Muscle of leg (tissue), 16 donors: ENCODE measurements around the gene KCNN2. TPM values are rescaled to one million over a fixed set of nuclear protein-coding genes. Genes with fewer than 3 reads are reported as not detected.

Source experiments
- DNase-seq: peaks from one replicate; pipeline ENCODE4 v3.0.0; 2013
- H3K27ac ChIP-seq: one replicate; pipeline ENCODE4 v1.5.1; 2013; ENCODE audit warnings: mild to moderate bottlenecking, low read length, control low read depth
- H3K27me3 ChIP-seq: one replicate; pipeline ENCODE4 v1.6.1; 2013; ENCODE audit warnings: low read length; ENCODE audit not compliant: control insufficient read depth, insufficient read depth
- H3K36me3 ChIP-seq: one replicate; pipeline ENCODE4 v1.6.1; 2013; ENCODE audit warnings: low read length; ENCODE audit not compliant: control insufficient read depth, insufficient read depth
- H3K4me1 ChIP-seq: one replicate; pipeline ENCODE4 v1.6.1; 2013; ENCODE audit warnings: low read length; ENCODE audit not compliant: control insufficient read depth, insufficient read depth
- H3K4me3 ChIP-seq: one replicate; pipeline ENCODE4 v1.5.1; 2013; ENCODE audit warnings: low read length, control low read depth
- H3K9me3 ChIP-seq: replicated peaks from 2 replicates; pipeline ENCODE4 v1.6.1; 2013; ENCODE audit warnings: low read depth, low read length; ENCODE audit not compliant: control insufficient read depth
- whole genome bisulfite sequencing: methylation state at CpG from one replicate; pipeline ENCODE4 v1.1.5; 2013; ENCODE audit warnings: missing lambda C conversion rate; ENCODE audit not compliant: insufficient coverage; 5-methylcytosine and 5-hydroxymethylcytosine counted together
- long read RNA-seq, 11 donors: transcript quantifications; one replicate each; lab custom pipeline, GENCODE V29; 2026
- polyA plus RNA-seq, 8 donors: library from polyadenylated mRNA; unstranded; fragments of 120-200 nt; gene quantifications; one replicate each; pipeline versions ENCODE4 v1.2.1 to v1.2.3, GENCODE V29; 2013; ENCODE audit warnings: inconsistent platforms in 1 of 8, low replicate concordance in 1 of 8; ENCODE audit not compliant: insufficient read length in 8 of 8, insufficient read depth in 1 of 8
- total RNA-seq: library from RNA; stranded (reverse); fragments of 120-200 nt; gene quantifications from one replicate; pipeline ENCODE4 v1.2.4, GENCODE V29; 2013

Gene KCNN2
- total RNA-seq (4.7 TPM), polyA plus RNA-seq (10 to 100 TPM in 5 of 8 donors, 1 to 10 TPM in 3; 7.5 to 11.9 (median 10.8) TPM)
- long read RNA-seq, donor 1 = 0 reads
- long read RNA-seq, donor 2 = 0 reads
- long read RNA-seq, donor 3, partial matches to known transcripts = 0 of 2 reads
- long read RNA-seq, donor 3, other reads (novel, unspliced or antisense) = 0 of 2 reads
- long read RNA-seq, donor 4, partial matches to known transcripts = 0 of 1 reads
- long read RNA-seq, donor 4, other reads (novel, unspliced or antisense) = 0 of 1 reads
- long read RNA-seq, donor 5, partial matches to known transcripts = 0 of 2 reads
- long read RNA-seq, donor 5, other reads (novel, unspliced or antisense) = 0 of 2 reads
- long read RNA-seq, donor 6, partial matches to known transcripts = 0 of 3 reads
- long read RNA-seq, donor 6, other reads (novel, unspliced or antisense) = 0 of 3 reads
- long read RNA-seq, donor 7 = 0 reads
- long read RNA-seq, donor 8 = 0 reads
- long read RNA-seq, donor 9, partial matches to known transcripts = 0 of 2 reads
- long read RNA-seq, donor 9, other reads (novel, unspliced or antisense) = 0 of 2 reads
- long read RNA-seq, donor 10, partial matches to known transcripts = 0 of 2 reads
- long read RNA-seq, donor 10, other reads (novel, unspliced or antisense) = 0 of 2 reads
- long read RNA-seq, donor 11 = 0 reads

DNA sequence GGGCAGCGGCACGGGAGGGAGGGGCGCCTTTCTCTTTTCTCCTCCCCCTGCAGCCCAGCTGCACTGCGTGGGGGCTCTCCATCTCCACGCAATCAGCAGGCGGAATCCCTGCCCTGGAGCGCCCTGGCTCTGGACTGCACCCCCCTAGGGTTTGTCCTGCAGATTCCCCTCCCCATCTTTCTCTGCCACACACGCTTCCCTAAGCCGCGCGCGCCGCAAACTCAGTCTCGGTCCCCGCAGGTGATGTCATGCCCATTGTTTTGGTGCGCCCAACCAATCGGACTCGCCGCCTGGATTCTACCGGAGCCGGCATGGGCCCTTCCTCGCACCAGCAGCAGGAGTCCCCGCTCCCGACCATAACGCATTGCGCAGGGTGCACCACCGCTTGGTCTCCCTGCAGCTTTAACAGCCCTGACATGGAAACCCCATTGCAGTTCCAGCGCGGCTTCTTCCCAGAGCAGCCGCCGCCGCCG is at the start of gene KCNN2:
KCNN2 (plus strand) TSS at position 347 of the 473 bp plus-strand sequence; CDS start at position 417, 70 bp downstream.
- no peaks in the 10 kb centered on the region for H3K36me3 ChIP-seq
- no peaks in the 10 kb centered on the region for H3K9me3 ChIP-seq
- H3K27ac ChIP-seq = peak within 1 kb of the TSS; percentile 1
- 0% methylated on average over 33 of the region's 33 CpGs for WGBS
- H3K27me3 ChIP-seq = peaks cover 44% of the 10 kb centered on the region
- peak within 1 kb of the TSS; percentile 56 for H3K4me3 ChIP-seq
- peak; percentile 87 for DNase-seq
- peaks cover 24% of the 10 kb centered on the region for H3K4me1 ChIP-seq

DNA sequence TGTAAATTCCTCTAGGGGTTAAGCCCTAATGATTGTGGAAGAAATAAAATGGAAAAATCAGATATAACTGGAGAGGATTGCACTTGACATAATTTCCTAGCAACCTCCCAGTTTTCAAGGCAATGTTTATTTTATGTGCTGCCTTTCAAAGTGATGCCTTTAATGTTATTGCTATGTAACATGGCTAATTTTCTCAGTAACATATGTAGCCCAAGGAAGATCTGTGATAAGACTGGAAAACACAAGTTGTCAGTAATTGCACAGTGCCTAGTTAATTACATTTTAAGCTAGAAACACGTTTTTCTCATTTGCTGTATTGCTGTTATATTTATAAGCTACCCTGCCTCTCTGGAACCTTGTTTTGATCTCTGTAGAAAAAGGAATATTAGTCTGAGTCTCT is 49.2 kb upstream of the KCNN2 start:
- peak; percentile 77 for DNase-seq
- WGBS = no CpG with 5 or more reads among the region's 1 CpG
- H3K36me3 ChIP-seq = no peaks in the 10 kb centered on the region
- H3K4me3 ChIP-seq = no peak overlapping the region
- no peak overlapping the region for H3K27ac ChIP-seq
- H3K9me3 ChIP-seq = no peaks in the 10 kb centered on the region
- H3K27me3 ChIP-seq = no peaks in the 10 kb centered on the region
- H3K4me1 ChIP-seq = no peaks in the 10 kb centered on the region

GRCh38 chr5:114314061-114314460 is 47.8 kb upstream of the KCNN2 start:
- Histone ChIP-seq H3K4me3 (no peak overlapping the region), H3K9me3 (no peaks in the 10 kb centered on the region), H3K4me1 (no peaks in the 10 kb centered on the region), H3K27me3 (no peaks in the 10 kb centered on the region), H3K27ac (no peak overlapping the region), H3K36me3 (no peaks in the 10 kb centered on the region)
- no CpG with 5 or more reads among the region's 2 CpGs for WGBS
- no peak for DNase-seq

- no peaks in the 10 kb centered on the region for H3K9me3 ChIP-seq
- H3K4me1 ChIP-seq = no peaks in the 10 kb centered on the region
- H3K36me3 ChIP-seq = no peaks in the 10 kb centered on the region
- 68% methylated on average over 4 of the region's 4 CpGs for WGBS
- no peak overlapping the region for H3K4me3 ChIP-seq
- no peak overlapping the region for H3K27ac ChIP-seq
- no peaks in the 10 kb centered on the region for H3K27me3 ChIP-seq
- DNase-seq = peak; percentile 13
Observed at GRCh38 chr5:114316167-114316566, 45.7 kb upstream of the KCNN2 start.

DNA sequence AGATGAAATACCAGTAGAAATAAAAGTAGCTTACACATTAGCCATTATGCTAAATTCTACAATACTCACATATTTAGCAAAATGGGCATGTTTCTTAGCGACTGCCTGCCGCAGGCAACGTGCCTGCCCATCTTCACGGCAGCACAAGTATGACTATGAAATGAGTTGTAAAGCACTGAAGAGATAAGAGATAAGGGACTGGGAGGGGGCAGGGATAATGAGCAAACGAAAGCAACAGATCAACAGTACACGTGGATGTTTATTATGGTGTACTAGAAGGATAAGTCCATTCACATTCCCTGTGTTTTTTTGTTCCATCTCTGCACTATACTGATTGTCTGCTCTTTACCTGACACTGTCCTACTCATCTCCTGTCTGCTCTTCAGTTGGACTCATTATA is 44.1 kb upstream of the KCNN2 start:
- no peak for DNase-seq
- no peaks in the 10 kb centered on the region for H3K4me1 ChIP-seq
- H3K9me3 ChIP-seq = no peaks in the 10 kb centered on the region
- no peak overlapping the region for H3K27ac ChIP-seq
- H3K4me3 ChIP-seq = no peak overlapping the region
- WGBS = 60% methylated on average over 3 of the region's 6 CpGs
- H3K36me3 ChIP-seq = no peaks in the 10 kb centered on the region
- no peaks in the 10 kb centered on the region for H3K27me3 ChIP-seq

DNA sequence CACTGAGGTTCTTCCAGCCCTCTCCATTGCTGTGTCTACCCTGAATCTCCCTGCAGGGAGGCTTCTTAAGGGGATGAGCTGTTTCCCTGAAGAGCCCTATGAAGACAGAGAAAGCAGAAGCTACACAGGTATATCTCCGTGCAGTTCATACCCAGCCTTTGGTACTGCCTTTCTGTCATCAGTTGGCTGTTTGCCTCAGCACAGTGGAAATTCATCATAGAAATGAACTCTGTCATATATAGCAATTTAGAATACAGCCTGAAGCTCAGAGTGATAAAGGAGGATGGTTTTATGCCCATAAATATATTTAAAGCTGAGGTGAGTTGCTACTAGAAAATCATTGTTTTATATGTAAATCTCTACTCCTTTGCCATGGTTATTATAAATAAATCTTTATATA is 42.6 kb upstream of the KCNN2 start:
- Histone ChIP-seq H3K4me1 (no peaks in the 10 kb centered on the region), H3K27ac (peak overlapping the region; percentile 65), H3K9me3 (no peaks in the 10 kb centered on the region), H3K36me3 (no peaks in the 10 kb centered on the region), H3K27me3 (no peaks in the 10 kb centered on the region), H3K4me3 (no peak overlapping the region)
- WGBS = 40% methylated on average over 1 of the region's 1 CpG
- DNase-seq = peak; percentile 6

- H3K4me1 ChIP-seq = no peaks in the 10 kb centered on the region
- peak; percentile 32 for DNase-seq
- no peak overlapping the region for H3K4me3 ChIP-seq
- H3K36me3 ChIP-seq = no peaks in the 10 kb centered on the region
- no peak overlapping the region for H3K27ac ChIP-seq
- no peaks in the 10 kb centered on the region for H3K9me3 ChIP-seq
- H3K27me3 ChIP-seq = no peaks in the 10 kb centered on the region
- WGBS = no CpG with 5 or more reads among the region's 1 CpG
Observed at GRCh38 chr5:114319821-114320220, 42.0 kb upstream of the KCNN2 start.

- no peaks in the 10 kb centered on the region for H3K4me1 ChIP-seq
- H3K27ac ChIP-seq = no peak overlapping the region
- 67% methylated on average over 1 of the region's 1 CpG for WGBS
- H3K27me3 ChIP-seq = no peaks in the 10 kb centered on the region
- H3K4me3 ChIP-seq = no peak overlapping the region
- no peaks in the 10 kb centered on the region for H3K9me3 ChIP-seq
- DNase-seq = peak; percentile 12
- H3K36me3 ChIP-seq = no peaks in the 10 kb centered on the region
Observed at GRCh38 chr5:114324282-114324681, 37.6 kb upstream of the KCNN2 start.

DNA sequence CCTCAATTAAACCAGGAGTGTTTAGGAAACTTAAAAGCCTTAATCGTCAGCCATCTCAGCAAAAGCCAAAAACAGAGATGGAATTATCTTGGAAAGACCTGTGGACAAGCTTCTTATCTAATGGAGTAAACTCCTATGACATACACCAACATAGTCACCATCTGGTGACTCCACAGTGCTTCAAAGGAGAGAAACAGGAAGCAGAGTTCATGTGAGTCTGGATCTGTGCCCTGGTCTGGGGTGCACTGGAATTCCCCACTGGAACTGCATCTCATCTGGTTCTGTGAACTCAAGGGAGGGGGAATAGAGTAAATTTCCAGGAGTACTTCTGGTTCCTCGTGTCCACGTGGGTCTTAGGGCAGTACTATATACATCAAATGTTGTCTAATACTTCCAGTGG is 36.3 kb upstream of the KCNN2 start:
- H3K9me3 ChIP-seq = no peaks in the 10 kb centered on the region
- no peaks in the 10 kb centered on the region for H3K4me1 ChIP-seq
- no peak overlapping the region for H3K27ac ChIP-seq
- no peak overlapping the region for H3K4me3 ChIP-seq
- no peaks in the 10 kb centered on the region for H3K27me3 ChIP-seq
- no CpG with 5 or more reads among the region's 3 CpGs for WGBS
- no peaks in the 10 kb centered on the region for H3K36me3 ChIP-seq
- peak; percentile 47 for DNase-seq

GRCh38 chr5:114327474-114327873 is 34.4 kb upstream of the KCNN2 start:
- Histone ChIP-seq H3K9me3 (no peaks in the 10 kb centered on the region), H3K27me3 (no peaks in the 10 kb centered on the region), H3K27ac (no peak overlapping the region), H3K4me1 (no peaks in the 10 kb centered on the region), H3K4me3 (no peak overlapping the region), H3K36me3 (no peaks in the 10 kb centered on the region)
- DNase-seq = no peak
- WGBS = no CpG with 5 or more reads among the region's 3 CpGs
